Adrenal gland (tissue), 5 donors: ENCODE data around the gene CBARP.

ENCODE experiments used
- CTCF ChIP-seq, 6 experiments: fragments of 450-650 bp in 4 of 6; fragments of 200-600 bp in 2 of 6; sonication (generic) in 1 of 6; IDR thresholded peaks; 1 replicate in 5 of 6; 2 replicates in 1 of 6; pipeline versions ENCODE4 v1.5.1 to v1.8.0; 2016 to 2021; ENCODE audit warnings: antibody characterized with exemption in 6 of 6, mild to moderate bottlenecking in 2 of 6, moderate library complexity in 1 of 6
- POLR2A ChIP-seq, 2 donors: fragments of 450-650 bp; IDR thresholded peaks; one replicate each; pipeline ENCODE4 v1.6.1; 2017; ENCODE audit warnings: antibody characterized with exemption in 2 of 2, mild to moderate bottlenecking in 2 of 2, moderate library complexity in 1 of 2
- donor health status: DM: no; HTN: no; CAD: no.

GRCh38 chr19:1259206-1259875 is 21.5 kb upstream of the CBARP start:
- no peak for TF ChIP-seq CTCF (IDR thresholded peaks at IDR 0.05)
- no peak for TF ChIP-seq POLR2A (IDR thresholded peaks at IDR 0.05)
